A549 (cell line): ENCODE data around the gene RANBP3. TPM values are rescaled to one million over a fixed set of nuclear protein-coding genes. Genes with fewer than 3 reads are reported as not detected.

Source experiments
- ATAC-seq, 2 experiments: fragments of 200-7000 bp in 1 of 2; fragments of >200 bp in 1 of 2; cut with Nextera tagmentation in 1 of 2; cut with Tn5 transposase in 1 of 2; 3 replicates each; pipeline versions ENCODE4 v1.8.0 to v1.9.1; 2018 to 2020; ENCODE audit warnings: mild to moderate bottlenecking in 1 of 2, moderate library complexity in 1 of 2
- CTCF ChIA-PET: fragments of 300-600 bp; sonication (Branson Sonifier 250); formaldehyde crosslinking; extraction: SDS; loops from one replicate; lab custom pipeline; 2021; ENCODE audit warnings: antibody characterized with exemption, inconsistent platforms; lab: Yijun Ruan, JAX
- POLR2A ChIA-PET: fragments of 350-600 bp; formaldehyde crosslinking; extraction: SDS; loops from one replicate; lab custom pipeline; 2021; ENCODE audit warnings: antibody characterized with exemption, inconsistent platforms; lab: Yijun Ruan, JAX
- DNase-seq, 2 experiments: peaks; one replicate each; pipeline versions ENCODE4 v3.0.0 to v3.0.0-alpha.2; 2011 to 2016; ENCODE audit warnings: low read depth in 1 of 2, low spot score in 1 of 2
- FAIRE-seq: peaks from 2 replicates; lab custom pipeline; 2011; peaks lifted over from hg19 to GRCh38; lab: Jason Lieb, UNC
- H3K27ac ChIP-seq, 2 experiments: fragments of >200 bp; sonication (Bioruptor Twin); formaldehyde crosslinking; 3 replicates each; pipeline ENCODE4 v1.5.1; 2016 to 2017
- H3K4me1 ChIP-seq: fragments of >200 bp; sonication (Bioruptor Twin); formaldehyde crosslinking; 3 replicates; pipeline ENCODE4 v1.6.1; 2016
- H3K4me2 ChIP-seq: fragments of >200 bp; sonication (Bioruptor Twin); formaldehyde crosslinking; 3 replicates; pipeline ENCODE4 v1.6.1; 2016
- H3K4me3 ChIP-seq: fragments of >200 bp; sonication (Bioruptor Twin); formaldehyde crosslinking; 3 replicates; pipeline ENCODE4 v1.5.1; 2016
- H3K9me3 ChIP-seq: fragments of >200 bp; sonication (Bioruptor Twin); formaldehyde crosslinking; 3 replicates; pipeline ENCODE4 v1.6.1; 2016
- CHD4 ChIP-seq: fragments of 200-600 bp; sonication (generic); IDR thresholded peaks from 2 replicates; pipeline ENCODE4 v1.6.1; 2016; ENCODE audit warnings: antibody characterized with exemption, mild to moderate bottlenecking, borderline replicate concordance
- EP300 ChIP-seq, 2 experiments: fragments of >200 bp; sonication (Bioruptor Twin); formaldehyde crosslinking; IDR thresholded peaks; 2 replicates in 1 of 2; 3 replicates in 1 of 2; pipeline ENCODE4 v1.6.1; 2016 to 2017
- ESRRA ChIP-seq: fragments of 150-350 bp; IDR thresholded peaks from 2 replicates; pipeline ENCODE4 v1.6.1; 2014; ENCODE audit warnings: mild to moderate bottlenecking, low read length, borderline replicate concordance
- FOSB ChIP-seq: fragments of 250-450 bp; sonication (Bioruptor Pico); IDR thresholded peaks from 2 replicates; pipeline ENCODE4 v1.5.0; 2020; ENCODE audit warnings: mild to moderate bottlenecking, moderate library complexity
- FOSL2 ChIP-seq, 2 experiments: fragments of 450-650 bp in 1 of 2; fragments of >200 bp in 1 of 2; sonication (Bioruptor Twin) in 1 of 2; formaldehyde crosslinking; IDR thresholded peaks; 2 replicates each; pipeline versions ENCODE4 v1.5.0 to v1.6.1; 2016 to 2020; ENCODE audit warnings: mild to moderate bottlenecking in 1 of 2, moderate library complexity in 1 of 2
- FOXS1 ChIP-seq: fragments of 250-450 bp; sonication (Bioruptor Pico); IDR thresholded peaks from 2 replicates; pipeline ENCODE4 v1.5.0; 2020; ENCODE audit warnings: mild to moderate bottlenecking, moderate library complexity
- HDAC2 ChIP-seq: fragments of 200-600 bp; sonication (generic); IDR thresholded peaks from 2 replicates; pipeline ENCODE4 v1.6.1; 2016
- HOXB13 ChIP-seq: fragments of 250-450 bp; sonication (Bioruptor Pico); IDR thresholded peaks from 2 replicates; pipeline ENCODE4 v1.5.0; 2020; ENCODE audit warnings: low read depth, mild to moderate bottlenecking, moderate library complexity
- JUNB ChIP-seq: fragments of >200 bp; sonication (Bioruptor Twin); formaldehyde crosslinking; IDR thresholded peaks from 2 replicates; pipeline ENCODE4 v1.6.1; 2016
- KDM1A ChIP-seq: fragments of 200-600 bp; sonication (generic); IDR thresholded peaks from 2 replicates; pipeline ENCODE4 v1.6.1; 2016; ENCODE audit warnings: low read depth, mild to moderate bottlenecking
- KDM5A ChIP-seq: fragments of 200-600 bp; sonication (generic); IDR thresholded peaks from 2 replicates; pipeline ENCODE4 v1.6.1; 2016; ENCODE audit warnings: antibody characterized with exemption, mild to moderate bottlenecking
- NFE2L2 ChIP-seq: fragments of 150-350 bp; conservative IDR thresholded peaks from 2 replicates; pipeline ENCODE4 v1.6.1; 2014; ENCODE audit warnings: low read length
- NR3C1 ChIP-seq: fragments of >200 bp; sonication (Bioruptor Twin); formaldehyde crosslinking; IDR thresholded peaks from 3 replicates; pipeline ENCODE4 v1.6.1; 2017
- RARB ChIP-seq: fragments of 250-450 bp; sonication (Bioruptor Pico); IDR thresholded peaks from 2 replicates; pipeline ENCODE4 v1.8.0; 2021; ENCODE audit warnings: mild to moderate bottlenecking, moderate library complexity
- RCOR1 ChIP-seq: fragments of 150-350 bp; IDR thresholded peaks from 2 replicates; pipeline ENCODE4 v1.6.1; 2014; ENCODE audit warnings: antibody characterized with exemption, low read length, low read depth
- RNF2 ChIP-seq: fragments of 200-600 bp; sonication (generic); IDR thresholded peaks from 2 replicates; pipeline ENCODE4 v1.6.1; 2016; ENCODE audit warnings: low read depth, mild to moderate bottlenecking, antibody characterized with exemption, moderate library complexity, borderline replicate concordance
- SMC3 ChIP-seq: fragments of >200 bp; sonication (Bioruptor Twin); formaldehyde crosslinking; IDR thresholded peaks from 3 replicates; pipeline ENCODE4 v1.6.1; 2018; ENCODE audit warnings: inconsistent platforms
- ZC3H11A ChIP-seq: fragments of 450-650 bp; IDR thresholded peaks from 2 replicates; pipeline ENCODE4 v1.6.1; 2014; ENCODE audit warnings: antibody characterized with exemption, mild to moderate bottlenecking
- ZFP36 ChIP-seq: fragments of 450-650 bp; IDR thresholded peaks from 2 replicates; pipeline ENCODE4 v1.6.1; 2014; ENCODE audit warnings: borderline replicate concordance; ENCODE audit not compliant: partially characterized antibody
- WGBS: methylation state at CpG from one replicate; pipeline ENCODE4 v1.1.6; 2017; ENCODE audit errors: missing lambda C conversion rate; 5-methylcytosine and 5-hydroxymethylcytosine counted together
- polyA plus RNA-seq, 4 experiments: library from polyadenylated mRNA; depleted of rRNA in 3 of 4; stranded (reverse); fragments of >200 nt; fragmentation: RNase III in 1 of 4; extraction: RNeasy Plus Mini Kit Qiagen cat#74134 plus additional on column Dnase treatment in 1 of 4; gene quantifications; 2 replicates in 3 of 4; 3 replicates in 1 of 4; pipeline ENCODE4 v1.2.3, GENCODE V29; 2011 to 2017
- TF ChIP-seq, protein P1 (sequence below): IDR thresholded peaks from 2 replicates; pipeline ENCODE4 v1.6.1; 2012
- TF ChIP-seq, protein P2 (sequence below): fragments of 200-600 bp; sonication (generic); IDR thresholded peaks from 2 replicates; pipeline ENCODE4 v1.6.1; 2016; ENCODE audit warnings: antibody characterized with exemption, mild to moderate bottlenecking, moderate library complexity
- TF ChIP-seq, protein P3 (sequence below): IDR thresholded peaks from 2 replicates; pipeline ENCODE4 v1.6.1; 2012
- TF ChIP-seq, protein P4 (sequence below): fragments of 450-650 bp; IDR thresholded peaks from 2 replicates; pipeline ENCODE4 v1.6.1; 2014; ENCODE audit warnings: antibody characterized with exemption
- TF ChIP-seq, protein P5 (sequence below): IDR thresholded peaks from 2 replicates; pipeline ENCODE4 v1.6.1; 2012; ENCODE audit warnings: low read depth, borderline replicate concordance
- TF ChIP-seq, protein P6 (sequence below): fragments of >200 bp; sonication (Bioruptor Twin); formaldehyde crosslinking; IDR thresholded peaks from 3 replicates; pipeline ENCODE4 v1.5.1; 2016

Gene RANBP3
- polyA plus RNA-seq, 2 of the 4 experiments (the other 2 are of a cell fraction), result 39.2 to 53.5 TPM

DNA sequence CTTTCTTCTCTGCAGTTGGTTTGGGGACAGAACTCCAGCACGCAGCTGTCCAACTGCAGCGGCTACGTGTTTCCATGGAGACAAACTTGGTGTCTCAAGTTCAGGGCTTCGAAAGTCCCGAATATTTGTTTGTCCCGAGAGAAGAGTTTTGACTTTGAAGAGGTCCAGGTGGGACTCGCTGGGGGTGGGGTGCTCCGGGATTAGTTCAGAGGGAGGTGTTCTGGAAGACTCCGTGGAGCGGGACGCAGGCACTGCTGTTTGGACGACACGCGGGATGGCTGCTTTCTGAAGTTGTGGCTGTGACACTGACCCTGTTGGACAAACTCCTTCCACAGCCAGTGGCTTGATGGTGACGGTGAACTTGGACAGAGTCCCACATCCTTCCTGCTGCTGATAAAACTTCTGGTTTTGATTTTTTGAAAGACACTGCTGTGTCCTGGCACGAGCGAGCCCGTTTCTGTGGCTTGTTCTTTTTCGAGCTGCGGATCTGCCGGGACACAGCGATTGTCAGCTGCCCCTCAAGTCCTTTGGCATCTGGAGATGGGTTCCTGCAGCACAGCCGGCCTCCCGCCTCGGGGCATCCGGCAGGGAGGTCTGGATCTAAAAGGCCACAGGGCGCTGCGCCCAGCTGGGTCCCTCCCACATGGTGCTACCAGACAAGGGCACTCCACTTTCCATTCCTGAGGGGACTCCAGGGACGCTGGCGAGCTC is 15.9 kb upstream of the RANBP3 start:
- Histone ChIP-seq H3K4me3 (no peak overlapping the region), H3K4me2 (no peak overlapping the region), H3K9me3 (no peaks in the 10 kb centered on the region), H3K4me1 (peaks cover 5% of the 10 kb centered on the region; the same call in 1 of the 3 replicates), H3K27ac (no peak overlapping the region)
- POLR2A ChIA-PET, result interaction anchor here (0.7 kb wide), 1 partner anchor 12 kb away, joined by 3 read pairs; no protein-coding TSS in a partner anchor
- ATAC-seq (no peak), DNase-seq (no peak), FAIRE-seq (no peak)
- WGBS, result 91% methylated on average over 26 of the region's 30 CpGs
- CTCF ChIA-PET, result interaction anchor here (0.8 kb wide), 1 partner anchor 54 kb away, joined by 5 read pairs; no protein-coding TSS in a partner anchor
- TF ChIP-seq SMC3, result no peak
- TF ChIP-seq RARB (CRISPR knock-in tag), result no peak
- TF ChIP-seq, protein P1, sequence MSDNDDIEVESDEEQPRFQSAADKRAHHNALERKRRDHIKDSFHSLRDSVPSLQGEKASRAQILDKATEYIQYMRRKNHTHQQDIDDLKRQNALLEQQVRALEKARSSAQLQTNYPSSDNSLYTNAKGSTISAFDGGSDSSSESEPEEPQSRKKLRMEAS, result no peak
- no peak for TF ChIP-seq KDM1A
- no peak for TF ChIP-seq HDAC2
- TF ChIP-seq, protein P2, sequence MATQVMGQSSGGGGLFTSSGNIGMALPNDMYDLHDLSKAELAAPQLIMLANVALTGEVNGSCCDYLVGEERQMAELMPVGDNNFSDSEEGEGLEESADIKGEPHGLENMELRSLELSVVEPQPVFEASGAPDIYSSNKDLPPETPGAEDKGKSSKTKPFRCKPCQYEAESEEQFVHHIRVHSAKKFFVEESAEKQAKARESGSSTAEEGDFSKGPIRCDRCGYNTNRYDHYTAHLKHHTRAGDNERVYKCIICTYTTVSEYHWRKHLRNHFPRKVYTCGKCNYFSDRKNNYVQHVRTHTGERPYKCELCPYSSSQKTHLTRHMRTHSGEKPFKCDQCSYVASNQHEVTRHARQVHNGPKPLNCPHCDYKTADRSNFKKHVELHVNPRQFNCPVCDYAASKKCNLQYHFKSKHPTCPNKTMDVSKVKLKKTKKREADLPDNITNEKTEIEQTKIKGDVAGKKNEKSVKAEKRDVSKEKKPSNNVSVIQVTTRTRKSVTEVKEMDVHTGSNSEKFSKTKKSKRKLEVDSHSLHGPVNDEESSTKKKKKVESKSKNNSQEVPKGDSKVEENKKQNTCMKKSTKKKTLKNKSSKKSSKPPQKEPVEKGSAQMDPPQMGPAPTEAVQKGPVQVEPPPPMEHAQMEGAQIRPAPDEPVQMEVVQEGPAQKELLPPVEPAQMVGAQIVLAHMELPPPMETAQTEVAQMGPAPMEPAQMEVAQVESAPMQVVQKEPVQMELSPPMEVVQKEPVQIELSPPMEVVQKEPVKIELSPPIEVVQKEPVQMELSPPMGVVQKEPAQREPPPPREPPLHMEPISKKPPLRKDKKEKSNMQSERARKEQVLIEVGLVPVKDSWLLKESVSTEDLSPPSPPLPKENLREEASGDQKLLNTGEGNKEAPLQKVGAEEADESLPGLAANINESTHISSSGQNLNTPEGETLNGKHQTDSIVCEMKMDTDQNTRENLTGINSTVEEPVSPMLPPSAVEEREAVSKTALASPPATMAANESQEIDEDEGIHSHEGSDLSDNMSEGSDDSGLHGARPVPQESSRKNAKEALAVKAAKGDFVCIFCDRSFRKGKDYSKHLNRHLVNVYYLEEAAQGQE, result no peak
- TF ChIP-seq ESRRA, result no peak
- no peak for TF ChIP-seq FOSL2 (IDR thresholded peaks at IDR 0.05)
- no peak for TF ChIP-seq FOSL2 (CRISPR knock-in tag; IDR thresholded peaks at IDR 0.05)
- TF ChIP-seq, protein P3, sequence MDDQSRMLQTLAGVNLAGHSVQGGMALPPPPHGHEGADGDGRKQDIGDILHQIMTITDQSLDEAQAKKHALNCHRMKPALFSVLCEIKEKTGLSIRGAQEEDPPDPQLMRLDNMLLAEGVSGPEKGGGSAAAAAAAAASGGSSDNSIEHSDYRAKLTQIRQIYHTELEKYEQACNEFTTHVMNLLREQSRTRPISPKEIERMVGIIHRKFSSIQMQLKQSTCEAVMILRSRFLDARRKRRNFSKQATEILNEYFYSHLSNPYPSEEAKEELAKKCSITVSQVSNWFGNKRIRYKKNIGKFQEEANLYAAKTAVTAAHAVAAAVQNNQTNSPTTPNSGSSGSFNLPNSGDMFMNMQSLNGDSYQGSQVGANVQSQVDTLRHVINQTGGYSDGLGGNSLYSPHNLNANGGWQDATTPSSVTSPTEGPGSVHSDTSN, result no peak
- TF ChIP-seq NFE2L2, result no peak
- no peak for TF ChIP-seq KDM5A
- no peak for TF ChIP-seq EP300 (IDR thresholded peaks at IDR 0.05)

DNA sequence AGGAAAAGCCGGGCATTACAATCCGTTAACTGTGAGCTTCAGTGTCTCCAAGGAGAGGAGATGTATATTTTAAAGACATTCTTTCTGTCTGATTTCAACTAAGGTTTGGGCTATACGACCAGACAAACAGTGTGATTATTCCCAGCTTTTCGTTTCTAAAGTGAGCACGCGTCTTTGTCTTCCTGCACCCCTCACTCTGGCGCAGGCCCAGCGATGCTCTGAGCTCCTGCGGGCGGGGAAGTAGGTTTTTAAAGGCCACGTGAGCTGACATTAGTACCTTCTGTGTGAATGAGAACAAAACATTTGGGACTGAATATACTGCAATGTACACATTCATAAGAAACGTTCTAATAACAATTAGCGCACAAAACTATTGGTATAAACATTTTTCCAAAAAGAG is 15.3 kb upstream of the RANBP3 start:
- H3K4me3 ChIP-seq, result no peak overlapping the region
- no peak overlapping the region for H3K27ac ChIP-seq
- ChIA-PET POLR2A (interaction anchor here (0.7 kb wide), 1 partner anchor 13 kb away, joined by 3 read pairs; no protein-coding TSS in a partner anchor), CTCF (interaction anchor here (0.8 to 1.6 kb wide), 2 partner anchors 29 to 55 kb away, joined by 4 to 5 read pairs; no protein-coding TSS in a partner anchor)
- ATAC-seq, result no peak
- no peak for DNase-seq
- TF ChIP-seq FOSB (CRISPR knock-in tag), result no peak
- TF ChIP-seq ZFP36, result no peak
- no peak for TF ChIP-seq HOXB13 (CRISPR knock-in tag)
- TF ChIP-seq RNF2, result no peak
- TF ChIP-seq NR3C1, result no peak
- no peak for TF ChIP-seq SMC3
- TF ChIP-seq, protein P4, sequence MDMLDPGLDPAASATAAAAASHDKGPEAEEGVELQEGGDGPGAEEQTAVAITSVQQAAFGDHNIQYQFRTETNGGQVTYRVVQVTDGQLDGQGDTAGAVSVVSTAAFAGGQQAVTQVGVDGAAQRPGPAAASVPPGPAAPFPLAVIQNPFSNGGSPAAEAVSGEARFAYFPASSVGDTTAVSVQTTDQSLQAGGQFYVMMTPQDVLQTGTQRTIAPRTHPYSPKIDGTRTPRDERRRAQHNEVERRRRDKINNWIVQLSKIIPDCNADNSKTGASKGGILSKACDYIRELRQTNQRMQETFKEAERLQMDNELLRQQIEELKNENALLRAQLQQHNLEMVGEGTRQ, result no peak
- TF ChIP-seq, protein P5, sequence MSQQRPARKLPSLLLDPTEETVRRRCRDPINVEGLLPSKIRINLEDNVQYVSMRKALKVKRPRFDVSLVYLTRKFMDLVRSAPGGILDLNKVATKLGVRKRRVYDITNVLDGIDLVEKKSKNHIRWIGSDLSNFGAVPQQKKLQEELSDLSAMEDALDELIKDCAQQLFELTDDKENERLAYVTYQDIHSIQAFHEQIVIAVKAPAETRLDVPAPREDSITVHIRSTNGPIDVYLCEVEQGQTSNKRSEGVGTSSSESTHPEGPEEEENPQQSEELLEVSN, result no peak
- TF ChIP-seq RCOR1, result no peak
- TF ChIP-seq JUNB, result no peak
- TF ChIP-seq KDM5A, result no peak
- TF ChIP-seq CHD4, result no peak
- no peak for TF ChIP-seq RARB (CRISPR knock-in tag)
- TF ChIP-seq ZC3H11A, result no peak
- TF ChIP-seq, protein P6, sequence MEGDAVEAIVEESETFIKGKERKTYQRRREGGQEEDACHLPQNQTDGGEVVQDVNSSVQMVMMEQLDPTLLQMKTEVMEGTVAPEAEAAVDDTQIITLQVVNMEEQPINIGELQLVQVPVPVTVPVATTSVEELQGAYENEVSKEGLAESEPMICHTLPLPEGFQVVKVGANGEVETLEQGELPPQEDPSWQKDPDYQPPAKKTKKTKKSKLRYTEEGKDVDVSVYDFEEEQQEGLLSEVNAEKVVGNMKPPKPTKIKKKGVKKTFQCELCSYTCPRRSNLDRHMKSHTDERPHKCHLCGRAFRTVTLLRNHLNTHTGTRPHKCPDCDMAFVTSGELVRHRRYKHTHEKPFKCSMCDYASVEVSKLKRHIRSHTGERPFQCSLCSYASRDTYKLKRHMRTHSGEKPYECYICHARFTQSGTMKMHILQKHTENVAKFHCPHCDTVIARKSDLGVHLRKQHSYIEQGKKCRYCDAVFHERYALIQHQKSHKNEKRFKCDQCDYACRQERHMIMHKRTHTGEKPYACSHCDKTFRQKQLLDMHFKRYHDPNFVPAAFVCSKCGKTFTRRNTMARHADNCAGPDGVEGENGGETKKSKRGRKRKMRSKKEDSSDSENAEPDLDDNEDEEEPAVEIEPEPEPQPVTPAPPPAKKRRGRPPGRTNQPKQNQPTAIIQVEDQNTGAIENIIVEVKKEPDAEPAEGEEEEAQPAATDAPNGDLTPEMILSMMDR, result no peak
- TF ChIP-seq FOXS1, result no peak
- H3K4me2 ChIP-seq, result no peak overlapping the region
- H3K4me1 ChIP-seq, result peaks cover 5% of the 10 kb centered on the region; the same call in 1 of the 3 replicates
- WGBS, result 75% methylated on average over 13 of the region's 13 CpGs
- FAIRE-seq, result no peak
- H3K9me3 ChIP-seq, result no peaks in the 10 kb centered on the region
